Stimulated activated CD4-positive, alpha-beta T cell treated with anti-CD3 and anti-CD28 coated beads, TNF-alpha, amount 100 ng/mL, for 1 hour (primary cell): Measurements from ENCODE around the gene SIK3.
"Not testable (repeated sequence)": the region's sequence is repeated elsewhere in the genome, so short reads cannot be mapped to it uniquely, and the experiment has no call there.

ENCODE experiments used
- DNase-seq, 3 donors: peaks; one replicate each; pipeline ENCODE4 v3.0.0-alpha.2; 2020; ENCODE audit warnings: low read depth in 3 of 3, low spot score in 1 of 3

The SIK3 gene

DNA sequence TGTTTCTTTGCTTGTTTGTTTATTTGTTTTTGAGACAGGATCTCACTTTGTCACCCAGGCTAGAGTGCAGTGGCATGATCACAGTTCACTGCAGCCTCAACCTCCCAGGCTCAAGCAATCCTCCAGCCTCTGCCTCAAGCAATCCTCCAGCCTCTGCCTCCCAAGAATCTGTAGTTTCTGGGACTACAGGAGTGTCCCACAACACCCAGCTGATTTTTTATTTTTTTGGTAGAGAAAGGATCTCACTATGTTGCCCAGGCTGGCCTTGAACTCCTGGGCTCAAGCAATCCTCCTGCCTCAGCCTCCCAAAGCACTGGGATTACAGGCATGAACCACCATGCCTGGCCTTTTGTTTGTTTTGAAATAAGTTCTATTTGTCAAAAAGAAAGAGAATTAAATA, 296.6 kb downstream of the SIK3 start:
- not testable (repeated sequence) for DNase-seq

DNA sequence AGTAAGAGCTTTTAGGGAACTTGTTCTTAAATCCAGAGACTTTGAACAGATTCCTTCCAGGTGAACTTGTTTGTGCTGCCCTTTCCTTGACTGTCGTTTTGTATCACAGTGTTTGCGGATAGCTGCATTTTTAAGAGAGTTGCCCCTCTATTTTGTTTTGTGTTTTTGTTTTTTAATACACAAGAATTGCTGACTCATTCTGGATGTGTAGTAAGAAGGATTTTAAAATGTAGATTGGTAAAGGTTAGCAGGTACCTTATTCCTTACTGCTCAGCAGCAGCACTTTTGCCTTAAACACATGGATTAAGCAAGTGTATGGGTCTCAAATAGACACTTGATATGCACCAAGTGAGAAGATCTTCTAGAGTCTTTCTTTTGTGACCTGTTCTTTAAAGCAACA, 297.6 kb downstream of the SIK3 start:
- DNase-seq, result no peak

DNA sequence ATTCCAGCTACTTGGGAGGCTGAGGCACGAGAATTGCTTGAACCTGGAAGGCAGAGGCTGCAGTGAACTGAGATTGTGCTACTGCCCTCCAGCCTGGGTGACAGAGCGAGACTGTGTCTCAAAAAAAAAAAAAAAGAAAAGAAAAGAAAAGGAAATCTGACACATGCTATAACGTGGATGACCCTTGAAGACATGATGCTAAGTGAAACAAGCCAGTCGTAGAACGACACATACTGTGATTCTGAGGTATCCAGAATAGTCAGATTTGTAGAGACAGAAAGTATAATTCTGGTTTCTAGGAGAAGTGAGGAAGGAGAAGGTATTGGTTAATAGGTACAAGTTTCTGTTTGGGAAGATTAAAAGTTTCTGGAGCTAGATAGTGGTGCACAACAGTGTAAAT, 299.9 kb downstream of the SIK3 start:
- DNase-seq, result no peak

DNA sequence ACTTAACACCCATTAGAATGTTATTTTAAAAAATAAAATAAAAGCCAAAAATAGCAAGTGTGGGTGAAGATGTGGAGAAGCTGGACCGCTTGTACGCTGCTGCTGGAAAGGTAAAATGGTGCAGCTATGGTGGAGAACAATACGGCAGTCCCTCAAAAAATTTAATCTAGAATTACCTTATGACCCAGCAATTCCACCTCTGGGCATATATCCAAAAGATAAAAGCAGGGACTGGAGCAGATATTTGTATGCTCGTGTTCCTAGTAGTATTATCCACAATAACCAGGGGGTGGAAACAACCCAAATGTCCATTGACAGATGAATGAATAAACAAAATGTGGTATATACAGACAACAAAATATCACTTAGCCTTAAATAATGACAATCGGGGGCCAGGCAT, 300.4 kb downstream of the SIK3 start:
- DNase-seq, result no peak

DNA sequence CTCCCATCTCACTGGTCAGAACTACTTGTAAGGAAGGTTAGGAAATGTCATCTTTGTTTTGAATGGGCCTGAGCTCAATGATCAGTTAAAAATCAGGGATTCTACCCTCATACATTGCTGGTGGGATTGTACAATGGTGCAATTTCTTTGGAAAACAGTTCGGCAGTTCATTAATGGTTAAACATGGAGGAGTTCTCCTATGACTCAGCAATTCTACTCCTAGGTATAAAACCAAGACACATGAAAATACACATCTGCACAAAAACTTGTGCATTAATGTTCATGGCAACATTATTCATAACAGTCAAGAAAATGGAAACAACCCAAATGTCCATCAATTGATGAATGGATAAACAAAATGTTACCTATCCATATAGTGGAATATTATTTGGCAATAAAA, 301.7 kb downstream of the SIK3 start:
- no peak for DNase-seq

DNA sequence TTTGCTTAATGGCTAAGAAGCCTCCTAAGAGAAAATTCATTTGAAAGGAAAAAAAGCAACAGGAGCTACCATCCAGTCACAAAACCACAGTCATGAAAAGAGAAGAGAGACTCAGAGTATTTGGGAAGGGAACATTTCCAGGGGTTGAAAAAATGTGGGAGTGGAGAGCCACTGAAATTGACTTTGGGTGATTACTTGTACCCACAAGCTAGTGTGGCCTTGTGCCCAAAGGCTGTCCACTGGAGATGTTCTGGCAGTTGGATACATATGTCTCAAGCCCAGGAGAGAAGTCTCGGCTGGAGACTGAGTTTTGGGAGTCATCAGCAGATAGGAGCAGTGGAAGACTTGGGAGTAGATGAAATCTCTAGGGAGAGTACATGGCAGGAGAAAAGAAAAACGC, 303.4 kb downstream of the SIK3 start:
- no peak for DNase-seq

DNA sequence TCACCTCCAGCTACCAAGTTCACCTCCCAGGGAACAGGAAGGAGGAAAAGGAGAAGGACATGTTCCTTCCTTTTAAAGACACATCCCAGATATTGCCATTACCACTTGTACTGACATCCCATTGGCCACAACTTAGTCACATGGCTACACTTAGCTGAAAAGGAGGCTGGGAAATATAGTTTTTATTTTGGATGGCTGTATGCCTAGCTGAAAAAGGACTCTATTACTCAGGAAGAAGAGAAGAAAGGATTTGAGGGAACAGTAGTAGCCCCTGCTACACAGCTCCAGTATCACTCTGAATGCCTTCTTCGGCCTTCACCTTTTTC, 304.5 kb downstream of the SIK3 start:
- DNase-seq, result no peak
